OCI-LY7 (cell line): Measurements from ENCODE around the gene APEH.

Experiments used
- CTCF ChIP-seq: fragments of 200-600 bp; sonication (generic); conservative IDR thresholded peaks from 2 replicates; pipeline ENCODE4 v1.5.1; 2014; ENCODE audit warnings: mild to moderate bottlenecking, antibody characterized with exemption, low read length, moderate library complexity, mixed read lengths
- EZH2phosphoT487 ChIP-seq: fragments of 200-600 bp; sonication (generic); IDR thresholded peaks from 2 replicates; pipeline ENCODE4 v1.6.1; 2018; ENCODE audit warnings: low read depth, borderline replicate concordance, mild to moderate bottlenecking, mixed run types, antibody characterized with exemption, low read length, moderate library complexity, mixed read lengths

- TF ChIP-seq CTCF (no peak), EZH2phosphoT487 (no peak)
These were observed 45.9 kb upstream of the APEH start for GRCh38 chr3:49628249-49628648.
